Myocyte (in vitro differentiated cells): ENCODE results near the gene ZDHHC8. TPM values are rescaled to one million over a fixed set of nuclear protein-coding genes. Genes with fewer than 3 reads are reported as not detected.
A peak's percentile ranks its signal among the peaks of the same experiment; 100 is the strongest.

Source experiments
- DNase-seq: peaks from one replicate; pipeline ENCODE4 v3.0.0-alpha.2; 2012; ENCODE audit warnings: low read depth
- total RNA-seq: library from RNA; depleted of rRNA; stranded (reverse); fragments of >200 nt; gene quantifications from 2 replicates; pipeline ENCODE4 v1.2.3, GENCODE V29; 2014

Gene ZDHHC8
- total RNA-seq, 1 donor from 2014 or later, result 15.6 TPM

- DNase-seq, result peak; percentile 14
Observed at GRCh38 chr22:20176421-20177085, 44.9 kb downstream of the ZDHHC8 start.

GRCh38 chr22:20177217-20177911 is 45.8 kb downstream of the ZDHHC8 start:
- DNase-seq, result no peak

- no peak for DNase-seq
Observed at GRCh38 chr22:20178075-20178914, 46.7 kb downstream of the ZDHHC8 start.

- no peak for DNase-seq
Observed at GRCh38 chr22:20178915-20179227, 47.3 kb downstream of the ZDHHC8 start.

GRCh38 chr22:20179455-20180244 is 48.0 kb downstream of the ZDHHC8 start:
- DNase-seq, result no peak

- DNase-seq, result no peak
Observed at GRCh38 chr22:20180245-20180630, 48.6 kb downstream of the ZDHHC8 start.

- no peak for DNase-seq
Observed at GRCh38 chr22:20180640-20181039, 49.0 kb downstream of the ZDHHC8 start.

- DNase-seq, result no peak
Observed at GRCh38 chr22:20181194-20181883, 49.7 kb downstream of the ZDHHC8 start.

GRCh38 chr22:20181884-20182236 is 50.3 kb downstream of the ZDHHC8 start:
- DNase-seq, result no peak

- no peak for DNase-seq
Observed at GRCh38 chr22:20182365-20182764, 50.8 kb downstream of the ZDHHC8 start.

- no peak for DNase-seq
Observed at GRCh38 chr22:20183101-20183500, 51.5 kb downstream of the ZDHHC8 start.

GRCh38 chr22:20183823-20184222 is 52.2 kb downstream of the ZDHHC8 start:
- DNase-seq, result no peak

- no peak for DNase-seq
Observed at GRCh38 chr22:20184501-20185165, 53.0 kb downstream of the ZDHHC8 start.

- DNase-seq, result no peak
Observed at GRCh38 chr22:20185750-20186149, 54.1 kb downstream of the ZDHHC8 start.

- no peak for DNase-seq
Observed at GRCh38 chr22:20186183-20186870, 54.7 kb downstream of the ZDHHC8 start.

- DNase-seq, result no peak
Observed at GRCh38 chr22:20186871-20187546, 55.4 kb downstream of the ZDHHC8 start.

GRCh38 chr22:20187777-20188566 is 56.4 kb downstream of the ZDHHC8 start:
- DNase-seq, result peak; percentile 48

GRCh38 chr22:20188567-20188877 is 56.9 kb downstream of the ZDHHC8 start:
- no peak for DNase-seq
